SU-DHL-6 (cell line): Measurements from ENCODE around the gene MR1.
A peak's percentile ranks its signal among the peaks of the same experiment; 100 is the strongest.

Source experiments
- H2AFZ ChIP-seq: fragments of 200-600 bp; sonication (generic); 2 replicates; pipeline ENCODE4 v1.6.1; 2014; ENCODE audit warnings: low read depth, mild to moderate bottlenecking, moderate library complexity, mixed read lengths, antibody characterized with exemption, low read length; ENCODE audit not compliant: severe bottlenecking
- H3F3A ChIP-seq: fragments of 200-600 bp; shearing (Covaris generic); 2 replicates; pipeline ENCODE4 v1.6.0; 2016; ENCODE audit warnings: antibody characterized with exemption, mild to moderate bottlenecking; ENCODE audit not compliant: insufficient read depth
- H3K27ac ChIP-seq: fragments of 200-600 bp; sonication (generic); 2 replicates; pipeline ENCODE4 v1.5.1; 2016; ENCODE audit warnings: low read depth, mild to moderate bottlenecking, low read length, moderate library complexity, mixed read lengths
- H3K27me3 ChIP-seq: fragments of 200-600 bp; sonication (generic), shearing (Covaris generic); 2 replicates; pipeline ENCODE4 v1.6.0; 2014; ENCODE audit warnings: mild to moderate bottlenecking, low read length
- H3K36me3 ChIP-seq: fragments of 200-600 bp; sonication (generic); 2 replicates; pipeline ENCODE4 v1.6.1; 2014; ENCODE audit warnings: mild to moderate bottlenecking, low read length, mixed read lengths
- H3K4me2 ChIP-seq: fragments of 300-600, 200-600 bp; shearing (Covaris generic), sonication (generic); 2 replicates; pipeline ENCODE4 v1.6.0; 2014; ENCODE audit warnings: low read length, low read depth, mild to moderate bottlenecking; ENCODE audit not compliant: poor library complexity, severe bottlenecking
- H3K4me3 ChIP-seq: fragments of 200-600 bp; sonication (generic); 2 replicates; pipeline ENCODE4 v1.5.1; 2014; ENCODE audit warnings: antibody characterized with exemption, low read length, mild to moderate bottlenecking, mixed read lengths; ENCODE audit not compliant: insufficient read depth, poor library complexity, severe bottlenecking
- H3K79me2 ChIP-seq: fragments of 200-600 bp; sonication (generic); 2 replicates; pipeline ENCODE4 v1.6.1; 2014; ENCODE audit warnings: mild to moderate bottlenecking, low read length, moderate library complexity; ENCODE audit not compliant: insufficient read depth
- H3K9ac ChIP-seq: fragments of 200-600 bp; sonication (generic); 2 replicates; pipeline ENCODE4 v1.7.0; 2014; ENCODE audit warnings: mild to moderate bottlenecking, low read length
- H3K9me2 ChIP-seq: fragments of 200-600 bp; sonication (generic); replicated peaks from 2 replicates; pipeline ENCODE4 v1.6.1; 2014; ENCODE audit warnings: low read length; ENCODE audit not compliant: insufficient read depth
- H3K9me3 ChIP-seq: fragments of 200-600 bp; sonication (generic); 2 replicates; pipeline ENCODE4 v1.6.1; 2014; ENCODE audit warnings: low read length, mixed read lengths; ENCODE audit not compliant: insufficient read depth
- H4K20me1 ChIP-seq: fragments of 200-600 bp; sonication (generic); 2 replicates; pipeline ENCODE4 v1.6.1; 2014; ENCODE audit warnings: low read depth, mild to moderate bottlenecking, antibody characterized with exemption, low read length, moderate library complexity, mixed read lengths
- EZH2phosphoT487 ChIP-seq: fragments of 200-600 bp; sonication (generic), shearing (Covaris generic); conservative IDR thresholded peaks from 2 replicates; pipeline ENCODE4 v1.6.1; 2018; ENCODE audit warnings: mild to moderate bottlenecking, antibody characterized with exemption, low read length, moderate library complexity, mixed read lengths
- TF ChIP-seq, protein P1 (sequence below): fragments of 200-600 bp; sonication (generic); IDR thresholded peaks from one replicate; pipeline ENCODE4 v1.5.1; 2017; ENCODE audit warnings: antibody characterized with exemption, mild to moderate bottlenecking, low read length, moderate library complexity; ENCODE audit not compliant: insufficient read depth, poor library complexity, severe bottlenecking

MR1 gene

DNA sequence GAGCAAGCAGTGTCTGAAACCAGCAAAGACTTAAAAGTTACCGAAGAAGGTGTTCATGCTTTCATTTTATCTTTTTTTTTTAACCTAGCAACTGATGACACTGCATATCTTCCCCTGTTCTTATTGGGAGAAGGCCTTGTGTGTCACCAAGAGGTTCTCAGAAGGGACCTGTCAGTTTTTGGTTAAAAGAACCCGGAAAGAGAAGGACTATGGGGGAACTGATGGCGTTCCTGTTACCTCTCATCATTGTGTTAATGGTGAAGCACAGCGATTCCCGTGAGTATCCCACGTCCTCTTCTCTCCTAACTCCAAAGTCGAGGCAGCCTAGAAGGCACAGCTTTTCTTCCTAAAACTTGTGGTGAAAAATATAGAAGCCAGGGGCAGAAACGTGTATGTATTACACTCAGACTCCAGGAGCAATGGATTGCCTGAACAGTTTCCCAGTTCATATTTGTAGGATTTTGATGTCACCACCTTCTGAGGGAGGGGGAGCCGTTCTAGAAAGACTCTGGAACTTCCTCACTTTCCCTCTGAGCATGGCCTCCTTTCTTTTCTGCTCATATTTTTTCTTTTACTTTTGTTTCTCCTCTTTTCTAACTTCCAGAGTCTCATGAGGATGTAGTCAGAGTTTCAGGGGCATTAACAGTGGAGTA is at the start of gene MR1:
TSS of gene MR1 (plus strand) at position 185 of the 653 bp plus-strand sequence. CDS start at position 210, 25 bp downstream.
- peak within 1 kb of the TSS; percentile 80 for H2AFZ ChIP-seq
- H3K4me3 ChIP-seq: peak within 1 kb of the TSS; percentile 54
- H3K4me2 ChIP-seq: peak within 1 kb of the TSS; percentile 79
- no peaks in the 10 kb centered on the region for H3K9me2 ChIP-seq
- no peaks in the 10 kb centered on the region for H4K20me1 ChIP-seq
- no peaks in the 10 kb centered on the region for H3K9me3 ChIP-seq
- H3K36me3 ChIP-seq: no peaks in the 10 kb centered on the region
- H3K27me3 ChIP-seq: no peaks in the 10 kb centered on the region
- H3K9ac ChIP-seq: peak within 1 kb of the TSS; percentile 65
- no peaks in the 10 kb centered on the region for H3F3A ChIP-seq
- TF ChIP-seq, protein P1, sequence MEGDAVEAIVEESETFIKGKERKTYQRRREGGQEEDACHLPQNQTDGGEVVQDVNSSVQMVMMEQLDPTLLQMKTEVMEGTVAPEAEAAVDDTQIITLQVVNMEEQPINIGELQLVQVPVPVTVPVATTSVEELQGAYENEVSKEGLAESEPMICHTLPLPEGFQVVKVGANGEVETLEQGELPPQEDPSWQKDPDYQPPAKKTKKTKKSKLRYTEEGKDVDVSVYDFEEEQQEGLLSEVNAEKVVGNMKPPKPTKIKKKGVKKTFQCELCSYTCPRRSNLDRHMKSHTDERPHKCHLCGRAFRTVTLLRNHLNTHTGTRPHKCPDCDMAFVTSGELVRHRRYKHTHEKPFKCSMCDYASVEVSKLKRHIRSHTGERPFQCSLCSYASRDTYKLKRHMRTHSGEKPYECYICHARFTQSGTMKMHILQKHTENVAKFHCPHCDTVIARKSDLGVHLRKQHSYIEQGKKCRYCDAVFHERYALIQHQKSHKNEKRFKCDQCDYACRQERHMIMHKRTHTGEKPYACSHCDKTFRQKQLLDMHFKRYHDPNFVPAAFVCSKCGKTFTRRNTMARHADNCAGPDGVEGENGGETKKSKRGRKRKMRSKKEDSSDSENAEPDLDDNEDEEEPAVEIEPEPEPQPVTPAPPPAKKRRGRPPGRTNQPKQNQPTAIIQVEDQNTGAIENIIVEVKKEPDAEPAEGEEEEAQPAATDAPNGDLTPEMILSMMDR: no peak
- no peak for TF ChIP-seq EZH2phosphoT487
- peak within 1 kb of the TSS; percentile 61 for H3K27ac ChIP-seq
- peaks cover 24% of the 10 kb centered on the region for H3K79me2 ChIP-seq

DNA sequence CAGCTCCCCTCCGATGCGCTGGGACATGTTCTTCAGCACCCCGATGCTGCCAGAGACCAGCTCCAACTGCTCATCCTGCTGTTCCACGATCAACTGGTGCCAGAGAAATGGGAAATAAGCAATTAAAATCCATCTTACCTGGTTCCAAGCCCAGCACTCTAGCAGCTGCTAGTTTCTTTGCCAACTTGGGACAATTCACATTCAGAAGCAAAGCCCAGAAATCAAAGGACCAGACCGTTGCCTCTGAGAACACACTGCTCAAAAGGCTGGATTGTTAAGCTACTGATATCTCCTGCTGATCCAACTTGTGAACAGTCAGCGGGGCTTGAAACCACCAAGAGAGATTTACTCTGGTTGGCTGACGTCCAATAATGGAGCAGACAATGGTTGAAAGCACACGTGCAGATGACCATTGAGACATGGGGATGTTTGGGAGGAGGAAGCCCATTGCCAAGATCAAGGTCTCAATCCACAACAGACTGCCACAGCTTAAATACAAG is 45.5 kb upstream of the MR1 start:
- H3K4me3 ChIP-seq: no peak overlapping the region
- peaks cover 3% of the 10 kb centered on the region; the same call in 1 of the 2 replicates for H3K36me3 ChIP-seq
- H4K20me1 ChIP-seq: no peaks in the 10 kb centered on the region
- H3K4me2 ChIP-seq: no peak overlapping the region
- H3K9me3 ChIP-seq: no peaks in the 10 kb centered on the region
- H3K9ac ChIP-seq: no peak overlapping the region
- TF ChIP-seq, protein P1: no peak
- no peak for TF ChIP-seq EZH2phosphoT487
- no peaks in the 10 kb centered on the region for H3F3A ChIP-seq
- H3K27me3 ChIP-seq: no peaks in the 10 kb centered on the region
- no peak overlapping the region for H3K27ac ChIP-seq
- no peaks in the 10 kb centered on the region for H3K9me2 ChIP-seq
- no peak overlapping the region for H2AFZ ChIP-seq
- H3K79me2 ChIP-seq: no peaks in the 10 kb centered on the region

DNA sequence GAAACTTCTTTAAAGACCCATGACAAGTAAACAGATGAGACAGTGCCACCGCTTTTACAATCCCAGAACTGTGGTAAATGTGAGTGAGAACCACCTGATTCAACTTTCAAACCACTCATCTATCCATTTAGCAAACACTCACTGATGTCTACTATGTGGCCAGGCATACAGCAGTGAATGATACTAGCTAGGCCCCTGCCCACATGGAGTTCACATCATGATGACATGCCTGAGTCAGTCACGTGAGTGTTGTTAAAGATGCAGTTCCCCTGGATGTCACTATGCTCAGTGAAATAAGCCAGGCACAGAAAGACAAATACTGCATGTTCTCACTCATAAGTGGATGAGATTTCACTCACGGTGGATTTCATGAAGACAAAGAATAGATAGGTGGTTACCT is 39.5 kb upstream of the MR1 start:
- Histone ChIP-seq H3K27ac (no peak overlapping the region), H3K9ac (no peak overlapping the region), H3K36me3 (peaks cover 4% of the 10 kb centered on the region; the same call in 1 of the 2 replicates), H4K20me1 (no peaks in the 10 kb centered on the region), H3K27me3 (no peaks in the 10 kb centered on the region), H3K4me2 (no peak overlapping the region), H3K79me2 (no peaks in the 10 kb centered on the region), H3K9me3 (no peaks in the 10 kb centered on the region), H3K4me3 (no peak overlapping the region), H3F3A (no peaks in the 10 kb centered on the region), H2AFZ (no peak overlapping the region), H3K9me2 (no peaks in the 10 kb centered on the region)
- TF ChIP-seq, protein P1: no peak
- no peak for TF ChIP-seq EZH2phosphoT487
